Stimulated activated CD4-positive, alpha-beta T cell treated with anti-CD3 and anti-CD28 coated beads, Interleukin-2, amount 100 ng/mL, for 48 hours (primary cell): ENCODE measurements around the gene ABCG1.
A peak's percentile ranks its signal among the peaks of the same experiment; 100 is the strongest.

Experiments
- DNase-seq, 2 donors: peaks; one replicate each; pipeline ENCODE4 v3.0.0-alpha.2; 2020

Gene ABCG1

DNA sequence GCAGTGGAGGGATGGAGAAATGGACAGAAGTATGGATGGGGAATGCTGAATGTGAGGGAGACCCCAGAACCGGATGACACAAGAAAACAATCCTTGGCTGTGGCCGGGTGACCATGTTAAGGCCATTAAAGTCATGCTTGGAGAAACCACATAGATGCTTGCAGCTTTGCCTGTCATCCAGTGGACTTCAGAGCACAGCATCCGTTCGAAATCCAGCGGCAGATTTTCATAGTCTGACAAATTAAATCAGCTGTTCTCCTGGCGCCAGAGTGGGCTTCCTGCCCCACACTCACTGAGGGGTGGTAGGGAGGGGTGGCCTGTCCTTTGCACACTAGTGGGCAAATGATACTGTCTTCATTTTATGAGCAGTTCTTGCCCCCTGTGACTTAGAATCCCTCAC lies 35.1 kb downstream of the ABCG1 start:
- no peak for DNase-seq

GRCh38 chr21:42254651-42255601 lies 36.0 kb downstream of the ABCG1 start:
- no peak for DNase-seq

- DNase-seq, result no peak
Measured at GRCh38 chr21:42255825-42256224, 36.9 kb downstream of the ABCG1 start.

- no peak for DNase-seq
Measured at GRCh38 chr21:42256316-42256715, 37.4 kb downstream of the ABCG1 start.

GRCh38 chr21:42257091-42257765 lies 38.3 kb downstream of the ABCG1 start:
- DNase-seq, result no peak

- DNase-seq, result peak; percentile 79 to 84
Measured at GRCh38 chr21:42258150-42258884, 39.4 kb downstream of the ABCG1 start.

DNA sequence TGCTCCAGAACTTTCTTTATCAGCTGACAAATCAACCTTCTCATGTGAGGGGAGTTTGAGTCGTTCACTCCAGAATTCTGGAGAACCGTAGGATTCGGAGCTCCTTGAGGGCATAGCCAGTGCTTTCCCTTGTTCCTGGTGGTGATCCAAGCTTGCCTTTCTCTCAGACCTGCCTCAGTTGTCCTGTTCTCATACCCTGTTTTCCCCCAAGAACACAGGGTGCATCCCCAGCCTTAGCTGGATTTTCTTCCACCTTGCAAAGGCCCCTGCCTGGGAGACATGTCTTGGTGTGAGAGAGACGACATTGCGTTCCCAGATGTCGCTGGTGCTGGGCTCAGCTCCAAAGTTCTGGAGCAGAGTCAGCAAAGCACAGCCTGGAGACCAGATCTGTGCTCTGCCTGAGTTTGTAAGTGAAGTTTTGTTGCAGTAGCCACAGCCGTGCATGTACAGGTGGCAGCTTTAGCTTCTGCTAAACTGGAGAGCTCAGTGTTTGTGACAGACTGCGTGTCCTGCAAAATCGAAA lies 40.0 kb downstream of the ABCG1 start:
- no peak for DNase-seq

DNA sequence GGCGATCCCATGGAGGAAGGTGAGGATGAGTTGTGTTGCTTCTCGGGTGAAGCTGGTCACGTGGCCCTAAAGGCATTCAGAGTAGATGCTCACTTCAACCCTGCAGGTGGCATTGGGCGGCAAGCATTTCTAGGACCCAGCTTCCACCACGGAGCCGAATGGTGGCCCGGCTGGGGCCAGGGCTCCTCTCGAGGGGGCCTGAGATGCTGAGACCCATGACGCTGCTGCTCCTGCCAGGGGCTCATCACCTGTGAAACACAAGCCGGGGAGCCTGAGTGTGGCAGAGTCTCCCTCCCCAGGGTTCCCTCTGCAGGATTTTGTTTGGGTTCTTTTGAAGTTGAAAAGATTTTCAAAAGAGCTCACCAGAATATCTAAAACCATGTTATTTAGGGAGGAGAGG lies 41.2 kb downstream of the ABCG1 start:
- DNase-seq, result no peak

DNA sequence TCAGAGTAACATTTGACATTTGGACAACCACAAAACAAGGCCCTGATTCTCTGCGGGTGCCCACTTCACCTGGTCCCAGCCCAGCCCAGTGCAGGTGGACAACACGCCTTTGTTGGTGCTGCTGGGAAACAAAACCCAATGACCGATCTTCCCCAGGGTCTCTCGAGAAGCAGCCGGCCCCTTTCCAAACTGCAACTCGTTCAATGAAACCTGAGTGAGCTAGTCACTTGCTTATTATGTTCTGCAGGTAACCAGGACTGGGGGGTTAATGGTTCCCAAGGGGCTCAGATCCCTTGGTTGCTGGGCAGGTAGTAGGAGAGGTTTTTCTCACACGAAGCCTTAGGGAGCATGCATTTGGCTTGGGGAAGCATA lies 42.9 kb downstream of the ABCG1 start:
- DNase-seq, result no peak

DNA sequence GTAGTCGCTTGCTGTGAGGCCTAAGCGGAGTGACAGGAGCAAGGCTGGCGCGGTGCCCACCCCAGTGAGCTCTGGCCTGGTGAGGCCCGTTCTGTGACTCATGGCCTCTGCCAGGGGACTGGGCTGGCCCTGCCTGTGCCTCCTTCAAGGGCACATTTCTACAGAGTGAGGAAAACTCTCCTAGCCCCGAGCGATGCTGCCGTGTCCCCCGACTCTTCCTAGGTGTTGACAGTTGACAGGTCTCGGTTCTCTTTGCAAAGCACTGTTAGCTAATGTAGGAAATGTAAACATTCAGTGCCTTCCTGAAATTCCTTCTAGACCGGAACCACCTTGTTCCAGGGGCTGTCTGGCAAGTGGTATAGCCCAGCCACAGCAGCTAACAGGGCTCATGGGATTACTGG lies 43.9 kb downstream of the ABCG1 start:
- no peak for DNase-seq

DNA sequence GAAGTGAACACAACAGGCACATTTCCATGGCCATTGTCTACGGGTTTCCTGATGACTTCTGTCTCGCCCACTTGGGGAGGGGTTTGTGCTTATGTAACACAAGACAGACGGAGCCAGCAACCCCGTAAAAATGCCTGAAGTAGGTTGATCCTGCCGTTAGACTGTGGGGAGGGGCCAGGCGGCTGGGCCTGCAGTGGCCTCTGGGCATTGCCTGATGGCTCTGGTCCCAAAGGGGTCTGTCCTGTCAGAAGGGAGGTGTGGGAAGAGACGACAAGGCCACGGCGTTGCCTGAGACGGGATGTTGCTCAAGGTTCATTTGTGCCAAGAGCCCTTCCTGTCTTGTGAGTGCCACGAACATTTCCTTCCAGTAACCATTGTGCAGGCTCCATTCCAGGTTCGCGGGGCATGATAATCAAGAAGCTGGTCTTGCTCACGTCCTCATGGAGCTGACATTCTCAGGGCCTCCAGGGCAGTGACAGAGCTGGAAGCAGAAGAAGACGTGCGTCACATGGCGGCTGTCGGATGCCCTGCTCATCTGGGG lies 44.7 kb downstream of the ABCG1 start:
- no peak for DNase-seq

GRCh38 chr21:42264245-42265195 lies 45.6 kb downstream of the ABCG1 start:
- DNase-seq, result no peak

- no peak for DNase-seq
Measured at GRCh38 chr21:42265231-42265812, 46.4 kb downstream of the ABCG1 start.

DNA sequence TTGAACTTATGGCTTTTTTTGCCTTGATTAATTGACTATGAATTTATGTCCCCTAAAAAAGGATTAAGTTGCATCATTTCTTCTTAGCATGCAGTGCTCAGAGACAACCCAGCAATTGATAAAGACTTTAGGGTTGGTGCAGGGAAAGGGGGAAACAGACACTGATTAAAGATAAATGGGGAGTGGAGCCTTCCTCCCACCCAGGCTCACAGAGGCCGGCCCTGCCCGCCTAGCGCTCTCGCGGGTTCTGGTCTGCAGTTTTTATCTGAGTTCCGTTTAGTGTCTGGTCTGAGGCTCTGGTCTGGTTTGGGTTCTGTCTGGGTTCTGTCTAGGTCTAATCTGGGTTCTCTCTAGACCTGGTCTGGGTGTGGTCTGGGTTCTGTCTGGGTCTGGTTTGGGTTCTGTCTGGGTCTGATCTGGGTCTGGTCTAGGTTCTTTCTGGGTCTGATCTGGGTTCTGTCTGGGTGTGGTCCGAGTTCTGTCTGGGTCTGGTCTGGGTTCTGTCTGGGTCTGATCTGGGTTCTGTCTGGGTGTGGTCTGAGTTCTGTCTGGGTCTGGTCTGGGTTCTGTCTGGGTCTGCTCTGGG lies 48.1 kb downstream of the ABCG1 start:
- DNase-seq, result no peak

DNA sequence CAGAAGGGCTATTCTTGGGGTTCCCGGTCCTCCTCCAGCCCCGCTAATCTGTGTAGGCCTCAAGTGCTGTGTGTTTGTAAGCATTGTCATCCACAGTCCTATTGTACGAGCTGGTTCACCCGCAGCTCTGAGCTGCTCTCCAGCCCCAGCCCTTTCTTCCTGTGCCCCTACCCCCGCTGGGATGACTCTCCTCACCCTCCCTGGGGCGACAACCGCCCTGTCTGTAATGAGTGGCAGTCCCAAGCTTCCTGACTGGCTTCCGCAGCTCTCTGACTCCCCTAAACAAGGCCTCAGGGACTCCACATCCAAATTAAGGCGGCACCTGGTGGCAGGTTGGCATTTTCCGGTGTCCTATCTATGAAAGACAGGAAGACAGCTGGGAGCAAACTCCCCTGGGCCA lies 50.4 kb downstream of the ABCG1 start:
- no peak for DNase-seq

DNA sequence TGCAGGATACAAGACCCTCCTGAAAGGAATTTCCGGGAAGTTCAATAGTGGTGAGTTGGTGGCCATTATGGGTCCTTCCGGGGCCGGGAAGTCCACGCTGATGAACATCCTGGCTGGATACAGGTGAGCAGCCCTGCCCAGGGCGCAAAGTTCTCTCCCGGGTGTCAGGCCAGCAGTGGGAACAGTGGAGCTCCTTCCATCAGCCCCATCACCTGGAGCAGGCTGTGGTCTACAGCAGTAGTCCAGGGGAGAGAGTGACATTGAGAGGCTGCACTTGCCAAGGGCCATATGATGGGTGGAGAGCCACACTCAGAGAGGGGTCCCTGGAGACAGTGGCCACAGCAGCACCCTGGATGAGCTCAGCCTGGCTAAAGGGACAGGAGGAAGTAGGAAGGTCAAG lies 52.1 kb downstream of the ABCG1 start:
- no peak for DNase-seq

DNA sequence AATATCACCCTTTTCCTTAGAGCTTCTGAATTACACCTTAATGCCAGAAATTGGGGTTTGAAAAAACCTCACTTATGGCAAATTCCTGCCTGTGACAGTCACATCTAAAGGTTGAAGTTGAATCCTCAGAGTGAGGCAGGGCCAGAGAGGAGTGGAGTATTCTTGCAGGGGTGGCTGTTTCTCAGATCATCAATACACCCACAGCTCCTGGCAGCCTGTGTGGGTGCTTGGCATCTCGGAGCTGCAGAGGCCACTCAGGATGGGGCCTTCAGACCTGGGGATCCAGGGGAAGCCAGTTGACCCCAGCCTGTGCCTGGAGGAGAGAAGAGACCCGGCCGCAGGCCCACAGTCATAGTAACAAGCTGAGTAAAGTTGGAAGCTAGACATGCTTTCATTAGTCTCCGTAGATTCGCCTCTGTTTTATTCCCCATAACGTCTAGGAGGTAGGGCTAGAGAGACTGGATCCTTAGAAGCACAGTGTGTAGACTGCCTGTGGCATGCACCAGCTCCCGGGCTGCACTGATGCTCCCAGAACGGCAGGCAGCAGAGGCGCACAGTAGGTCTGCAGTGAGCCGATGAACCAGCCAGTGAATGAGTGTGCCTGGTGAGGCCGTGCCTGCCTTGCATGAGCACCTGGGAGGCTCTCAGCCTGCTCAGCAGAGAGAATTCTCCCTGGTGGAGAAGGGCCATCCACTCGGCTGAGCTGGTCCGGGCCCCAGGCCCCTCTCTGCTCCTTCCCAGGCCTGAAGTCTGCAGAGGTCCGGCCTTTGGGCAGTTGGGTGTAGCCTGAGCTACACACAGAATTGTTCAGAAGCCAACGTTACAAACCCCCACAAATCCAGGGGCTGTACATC lies 53.4 kb downstream of the ABCG1 start:
- no peak for DNase-seq

GRCh38 chr21:42272984-42273600 lies 54.2 kb downstream of the ABCG1 start:
- no peak for DNase-seq

- DNase-seq, result no peak
Measured at GRCh38 chr21:42276076-42276475, 57.1 kb downstream of the ABCG1 start.
